ENCODE results near the gene SLC16A9. TPM values are rescaled to one million over a fixed set of nuclear protein-coding genes. Genes with fewer than 3 reads are reported as not detected.

Gene SLC16A9
- polyA plus RNA-seq, 1 of the 3 experiments (the other 2 are of a cell fraction): 4.7 TPM

DNA sequence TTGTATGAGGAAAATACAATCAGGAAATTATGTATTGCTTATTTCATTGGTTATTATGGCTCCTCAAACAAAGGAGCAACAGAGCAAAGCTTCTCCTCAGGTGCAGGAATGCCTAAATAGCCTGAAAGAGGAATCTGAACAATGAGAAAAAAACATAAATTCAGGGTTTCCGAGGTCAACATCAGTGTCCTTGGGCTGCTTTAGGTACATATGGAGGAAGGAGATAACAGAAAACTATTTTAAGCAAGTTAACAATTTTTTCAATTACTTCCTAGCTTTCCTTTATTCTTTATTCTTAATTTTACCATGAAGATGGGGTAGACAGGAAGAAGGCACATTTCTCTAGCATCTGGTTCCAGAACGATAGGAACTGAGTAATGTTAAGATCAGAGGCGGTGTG lies 14.0 kb downstream of the SLC16A9 start:
- Histone ChIP-seq H3K4me2 (no peak overlapping the region), H2AFZ (ENCODE audit: low read depth) (no peak overlapping the region), H3F3A (replicated peaks; ENCODE audit: insufficient read depth) (no peaks in the 10 kb centered on the region), H3K36me3 (replicated peaks in 1 of 2; ENCODE audit: control insufficient read depth in 1 of 2, insufficient read depth in 2 of 2, low read length in 1 of 2) (no peaks in the 10 kb centered on the region), H3K27me3 (ENCODE audit: insufficient read depth) (no peaks in the 10 kb centered on the region), H3K27ac (ENCODE audit: low read depth in 2 of 2, low read length in 1 of 2) (no peak overlapping the region), H3K9ac (no peak overlapping the region), H3K9me2 (no peaks in the 10 kb centered on the region), H4K20me1 (ENCODE audit: insufficient read depth) (no peaks in the 10 kb centered on the region), H3K4me3 (ENCODE audit: low read depth in 2 of 2, low read length in 1 of 2) (no peak overlapping the region), H3K4me1 (ENCODE audit: control insufficient read depth in 1 of 2, insufficient read depth in 2 of 2, low read depth in 1 of 2, low read length in 1 of 2) (no peaks in the 10 kb centered on the region), H3K79me2 (ENCODE audit: insufficient read depth) (no peaks in the 10 kb centered on the region), H3K9me3 (no peaks in the 10 kb centered on the region)
- WGBS (ENCODE audit: low lambda C conversion rate): 80% methylated on average over 3 of the region's 3 CpGs
- POLR2A ChIA-PET: no interaction called here
- DNase-seq: no peak
- CTCF ChIA-PET: no interaction called here
- no peak for TF ChIP-seq TAF1 (IDR thresholded peaks at IDR 0.05; ENCODE audit: borderline replicate concordance, low read depth, low read length)
- TF ChIP-seq GATA2 (CRISPR knock-in tag; IDR thresholded peaks at IDR 0.05): no peak
- no peak for TF ChIP-seq FOXM1 (IDR thresholded peaks at IDR 0.05; ENCODE audit: low read depth)
- no peak for TF ChIP-seq NFIC (IDR thresholded peaks at IDR 0.05; ENCODE audit: borderline replicate concordance)
- TF ChIP-seq JUND (IDR thresholded peaks at IDR 0.05): no peak
- TF ChIP-seq, protein P1, sequence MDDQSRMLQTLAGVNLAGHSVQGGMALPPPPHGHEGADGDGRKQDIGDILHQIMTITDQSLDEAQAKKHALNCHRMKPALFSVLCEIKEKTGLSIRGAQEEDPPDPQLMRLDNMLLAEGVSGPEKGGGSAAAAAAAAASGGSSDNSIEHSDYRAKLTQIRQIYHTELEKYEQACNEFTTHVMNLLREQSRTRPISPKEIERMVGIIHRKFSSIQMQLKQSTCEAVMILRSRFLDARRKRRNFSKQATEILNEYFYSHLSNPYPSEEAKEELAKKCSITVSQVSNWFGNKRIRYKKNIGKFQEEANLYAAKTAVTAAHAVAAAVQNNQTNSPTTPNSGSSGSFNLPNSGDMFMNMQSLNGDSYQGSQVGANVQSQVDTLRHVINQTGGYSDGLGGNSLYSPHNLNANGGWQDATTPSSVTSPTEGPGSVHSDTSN (IDR thresholded peaks at IDR 0.05): no peak
- TF ChIP-seq, protein P2, sequence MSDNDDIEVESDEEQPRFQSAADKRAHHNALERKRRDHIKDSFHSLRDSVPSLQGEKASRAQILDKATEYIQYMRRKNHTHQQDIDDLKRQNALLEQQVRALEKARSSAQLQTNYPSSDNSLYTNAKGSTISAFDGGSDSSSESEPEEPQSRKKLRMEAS (IDR thresholded peaks at IDR 0.05; ENCODE audit: low read depth): no peak
- TF ChIP-seq EZH2phosphoT487 (IDR thresholded peaks at IDR 0.05; ENCODE audit: borderline replicate concordance, low read depth): no peak
- TF ChIP-seq, protein P3, sequence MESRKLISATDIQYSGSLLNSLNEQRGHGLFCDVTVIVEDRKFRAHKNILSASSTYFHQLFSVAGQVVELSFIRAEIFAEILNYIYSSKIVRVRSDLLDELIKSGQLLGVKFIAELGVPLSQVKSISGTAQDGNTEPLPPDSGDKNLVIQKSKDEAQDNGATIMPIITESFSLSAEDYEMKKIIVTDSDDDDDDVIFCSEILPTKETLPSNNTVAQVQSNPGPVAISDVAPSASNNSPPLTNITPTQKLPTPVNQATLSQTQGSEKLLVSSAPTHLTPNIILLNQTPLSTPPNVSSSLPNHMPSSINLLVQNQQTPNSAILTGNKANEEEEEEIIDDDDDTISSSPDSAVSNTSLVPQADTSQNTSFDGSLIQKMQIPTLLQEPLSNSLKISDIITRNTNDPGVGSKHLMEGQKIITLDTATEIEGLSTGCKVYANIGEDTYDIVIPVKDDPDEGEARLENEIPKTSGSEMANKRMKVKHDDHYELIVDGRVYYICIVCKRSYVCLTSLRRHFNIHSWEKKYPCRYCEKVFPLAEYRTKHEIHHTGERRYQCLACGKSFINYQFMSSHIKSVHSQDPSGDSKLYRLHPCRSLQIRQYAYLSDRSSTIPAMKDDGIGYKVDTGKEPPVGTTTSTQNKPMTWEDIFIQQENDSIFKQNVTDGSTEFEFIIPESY (IDR thresholded peaks at IDR 0.05; ENCODE audit: borderline replicate concordance, low read depth): no peak
- no peak for TF ChIP-seq RXRA (IDR thresholded peaks at IDR 0.05; ENCODE audit: borderline replicate concordance, low read depth)
- TF ChIP-seq, protein P4, sequence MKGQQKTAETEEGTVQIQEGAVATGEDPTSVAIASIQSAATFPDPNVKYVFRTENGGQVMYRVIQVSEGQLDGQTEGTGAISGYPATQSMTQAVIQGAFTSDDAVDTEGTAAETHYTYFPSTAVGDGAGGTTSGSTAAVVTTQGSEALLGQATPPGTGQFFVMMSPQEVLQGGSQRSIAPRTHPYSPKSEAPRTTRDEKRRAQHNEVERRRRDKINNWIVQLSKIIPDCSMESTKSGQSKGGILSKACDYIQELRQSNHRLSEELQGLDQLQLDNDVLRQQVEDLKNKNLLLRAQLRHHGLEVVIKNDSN (IDR thresholded peaks at IDR 0.05; ENCODE audit: borderline replicate concordance, low read depth): no peak
- no peak for TF ChIP-seq TCF12 (IDR thresholded peaks at IDR 0.05)
- TF ChIP-seq GABPA (IDR thresholded peaks at IDR 0.05; ENCODE audit: low read depth): no peak
- TF ChIP-seq EP300 (IDR thresholded peaks at IDR 0.05; ENCODE audit: borderline replicate concordance in 1 of 2, low read depth in 1 of 2, low read length in 1 of 2): no peak
- no peak for TF ChIP-seq MEF2A (IDR thresholded peaks at IDR 0.05; ENCODE audit: borderline replicate concordance, low read depth)
- TF ChIP-seq, protein P5, sequence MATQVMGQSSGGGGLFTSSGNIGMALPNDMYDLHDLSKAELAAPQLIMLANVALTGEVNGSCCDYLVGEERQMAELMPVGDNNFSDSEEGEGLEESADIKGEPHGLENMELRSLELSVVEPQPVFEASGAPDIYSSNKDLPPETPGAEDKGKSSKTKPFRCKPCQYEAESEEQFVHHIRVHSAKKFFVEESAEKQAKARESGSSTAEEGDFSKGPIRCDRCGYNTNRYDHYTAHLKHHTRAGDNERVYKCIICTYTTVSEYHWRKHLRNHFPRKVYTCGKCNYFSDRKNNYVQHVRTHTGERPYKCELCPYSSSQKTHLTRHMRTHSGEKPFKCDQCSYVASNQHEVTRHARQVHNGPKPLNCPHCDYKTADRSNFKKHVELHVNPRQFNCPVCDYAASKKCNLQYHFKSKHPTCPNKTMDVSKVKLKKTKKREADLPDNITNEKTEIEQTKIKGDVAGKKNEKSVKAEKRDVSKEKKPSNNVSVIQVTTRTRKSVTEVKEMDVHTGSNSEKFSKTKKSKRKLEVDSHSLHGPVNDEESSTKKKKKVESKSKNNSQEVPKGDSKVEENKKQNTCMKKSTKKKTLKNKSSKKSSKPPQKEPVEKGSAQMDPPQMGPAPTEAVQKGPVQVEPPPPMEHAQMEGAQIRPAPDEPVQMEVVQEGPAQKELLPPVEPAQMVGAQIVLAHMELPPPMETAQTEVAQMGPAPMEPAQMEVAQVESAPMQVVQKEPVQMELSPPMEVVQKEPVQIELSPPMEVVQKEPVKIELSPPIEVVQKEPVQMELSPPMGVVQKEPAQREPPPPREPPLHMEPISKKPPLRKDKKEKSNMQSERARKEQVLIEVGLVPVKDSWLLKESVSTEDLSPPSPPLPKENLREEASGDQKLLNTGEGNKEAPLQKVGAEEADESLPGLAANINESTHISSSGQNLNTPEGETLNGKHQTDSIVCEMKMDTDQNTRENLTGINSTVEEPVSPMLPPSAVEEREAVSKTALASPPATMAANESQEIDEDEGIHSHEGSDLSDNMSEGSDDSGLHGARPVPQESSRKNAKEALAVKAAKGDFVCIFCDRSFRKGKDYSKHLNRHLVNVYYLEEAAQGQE (IDR thresholded peaks at IDR 0.05; ENCODE audit: low read depth, low read length): no peak
- TF ChIP-seq FOXJ3 (CRISPR knock-in tag; IDR thresholded peaks at IDR 0.05): no peak
